HG02763 (cell line): Measurements from ENCODE around the gene KRTAP5-6.
"Not testable (repeated sequence)": the region's sequence is repeated elsewhere in the genome, so short reads cannot be mapped to it uniquely, and the experiment has no call there.

ENCODE experiments used
- ATAC-seq: cut with Tn5 transposase; IDR thresholded peaks from one replicate; pipeline ENCODE4 v1.9.1; 2021; ENCODE audit warnings: mild to moderate bottlenecking, moderate library complexity; ENCODE audit not compliant: unreplicated experiment

KRTAP5-6 gene

GRCh38 chr11:1661454-1662269 is 35.3 kb upstream of the KRTAP5-6 start:
- not testable (repeated sequence) for ATAC-seq

- ATAC-seq = not testable (repeated sequence)
These were observed 34.2 kb upstream of the KRTAP5-6 start for GRCh38 chr11:1662699-1663283.

- ATAC-seq = no peak
These were observed 31.7 kb upstream of the KRTAP5-6 start for GRCh38 chr11:1665313-1665712.

GRCh38 chr11:1667121-1667850 is 29.7 kb upstream of the KRTAP5-6 start:
- no peak for ATAC-seq

- ATAC-seq = no peak
These were observed 29.1 kb upstream of the KRTAP5-6 start for GRCh38 chr11:1667906-1668305.

- no peak for ATAC-seq
These were observed 28.0 kb upstream of the KRTAP5-6 start for GRCh38 chr11:1668911-1669473.

- no peak for ATAC-seq
These were observed 27.3 kb upstream of the KRTAP5-6 start for GRCh38 chr11:1669546-1670218.

- ATAC-seq = not testable (repeated sequence)
These were observed 26.5 kb upstream of the KRTAP5-6 start for GRCh38 chr11:1670457-1670856.

GRCh38 chr11:1670905-1671371 is 26.1 kb upstream of the KRTAP5-6 start:
- ATAC-seq = no peak

GRCh38 chr11:1671658-1672057 is 25.3 kb upstream of the KRTAP5-6 start:
- ATAC-seq = no peak

GRCh38 chr11:1672613-1673350 is 24.2 kb upstream of the KRTAP5-6 start:
- no peak for ATAC-seq

GRCh38 chr11:1673446-1674172 is 23.4 kb upstream of the KRTAP5-6 start:
- no peak for ATAC-seq

- ATAC-seq = no peak
These were observed 22.5 kb upstream of the KRTAP5-6 start for GRCh38 chr11:1674173-1675131.

- no peak for ATAC-seq
These were observed 21.3 kb upstream of the KRTAP5-6 start for GRCh38 chr11:1675536-1676228.

- no peak for ATAC-seq
These were observed 20.7 kb upstream of the KRTAP5-6 start for GRCh38 chr11:1676229-1676740.

GRCh38 chr11:1679881-1680280 is 17.1 kb upstream of the KRTAP5-6 start:
- ATAC-seq = no peak

- ATAC-seq = no peak
These were observed 14.6 kb upstream of the KRTAP5-6 start for GRCh38 chr11:1682225-1682905.
